ENCODE measurements around the gene PRPH2. TPM values are rescaled to one million over a fixed set of nuclear protein-coding genes. Genes with fewer than 3 reads are reported as not detected.

The PRPH2 gene
- total RNA-seq, 4 donors from 2014 or later: 0.67 to 9.9 (median 1.3) TPM; not detected in 1

DNA sequence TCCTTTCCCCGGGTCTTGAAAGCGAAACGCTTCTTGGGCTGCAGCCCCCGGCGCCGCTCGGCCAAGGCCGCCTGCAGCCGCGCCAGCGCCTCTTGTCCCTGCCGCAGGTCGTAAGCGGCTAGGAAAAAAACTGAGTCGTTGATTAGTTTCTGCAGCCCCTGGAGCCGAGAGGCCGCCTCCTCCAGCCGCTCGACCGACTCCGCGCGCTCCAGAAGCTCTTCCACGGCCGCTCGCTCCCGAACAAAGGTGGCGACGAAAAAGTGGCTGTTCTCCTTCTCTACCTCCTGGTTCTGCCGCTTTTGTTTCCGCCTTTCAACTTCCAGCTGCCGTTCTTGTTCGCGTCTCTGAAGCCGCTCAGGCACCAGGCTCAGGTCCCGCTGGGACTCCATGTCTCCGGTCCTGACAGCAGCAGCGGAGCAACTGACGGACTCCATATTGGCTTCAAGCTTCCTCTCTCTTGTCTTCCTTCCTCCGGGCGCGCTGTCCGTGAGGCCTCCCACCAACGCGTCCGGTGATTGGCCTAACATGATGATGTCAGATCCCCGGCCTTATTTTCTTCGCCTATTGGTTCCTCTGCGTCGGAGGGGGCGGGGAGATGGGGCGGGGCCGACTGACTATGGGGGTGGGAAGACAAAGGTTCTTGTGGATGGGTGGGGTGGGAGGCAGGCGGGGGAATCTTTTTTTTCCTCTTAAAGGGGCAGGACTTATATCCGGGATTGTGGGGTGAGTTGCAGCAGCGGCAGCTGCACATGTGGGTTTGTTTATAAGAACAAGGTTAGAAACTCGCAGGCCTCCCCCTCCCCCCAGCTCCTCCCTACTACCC lies 23.5 kb upstream of the PRPH2 start, which contains the start of gene TBCC:
TBCC (minus strand) TSS at position 464 of the 823 bp plus-strand sequence; CDS start at position 434, 30 bp downstream.
- Histone ChIP-seq H3K36me3 (no peaks in the 10 kb centered on the region), H3K9me3 (no peaks in the 10 kb centered on the region), H3K4me3 (peak within 1 kb of the TSS; percentile 75 to 97 (median 82)), H3K27me3 (no peaks in the 10 kb centered on the region), H3K27ac (peak within 1 kb of the TSS; percentile 90 to 99 (median 95)), H3K4me1 (peaks cover 3 to 26% (median 12%) of the 10 kb centered on the region in 4 donors)
- TF ChIP-seq POLR2A (IDR thresholded peaks at IDR 0.05): peak; percentile 96 to 98
- TF ChIP-seq, protein P1, sequence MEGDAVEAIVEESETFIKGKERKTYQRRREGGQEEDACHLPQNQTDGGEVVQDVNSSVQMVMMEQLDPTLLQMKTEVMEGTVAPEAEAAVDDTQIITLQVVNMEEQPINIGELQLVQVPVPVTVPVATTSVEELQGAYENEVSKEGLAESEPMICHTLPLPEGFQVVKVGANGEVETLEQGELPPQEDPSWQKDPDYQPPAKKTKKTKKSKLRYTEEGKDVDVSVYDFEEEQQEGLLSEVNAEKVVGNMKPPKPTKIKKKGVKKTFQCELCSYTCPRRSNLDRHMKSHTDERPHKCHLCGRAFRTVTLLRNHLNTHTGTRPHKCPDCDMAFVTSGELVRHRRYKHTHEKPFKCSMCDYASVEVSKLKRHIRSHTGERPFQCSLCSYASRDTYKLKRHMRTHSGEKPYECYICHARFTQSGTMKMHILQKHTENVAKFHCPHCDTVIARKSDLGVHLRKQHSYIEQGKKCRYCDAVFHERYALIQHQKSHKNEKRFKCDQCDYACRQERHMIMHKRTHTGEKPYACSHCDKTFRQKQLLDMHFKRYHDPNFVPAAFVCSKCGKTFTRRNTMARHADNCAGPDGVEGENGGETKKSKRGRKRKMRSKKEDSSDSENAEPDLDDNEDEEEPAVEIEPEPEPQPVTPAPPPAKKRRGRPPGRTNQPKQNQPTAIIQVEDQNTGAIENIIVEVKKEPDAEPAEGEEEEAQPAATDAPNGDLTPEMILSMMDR (IDR thresholded peaks at IDR 0.05): no peak
- peak; percentile 97 to 98 (median 97) for DNase-seq

DNA sequence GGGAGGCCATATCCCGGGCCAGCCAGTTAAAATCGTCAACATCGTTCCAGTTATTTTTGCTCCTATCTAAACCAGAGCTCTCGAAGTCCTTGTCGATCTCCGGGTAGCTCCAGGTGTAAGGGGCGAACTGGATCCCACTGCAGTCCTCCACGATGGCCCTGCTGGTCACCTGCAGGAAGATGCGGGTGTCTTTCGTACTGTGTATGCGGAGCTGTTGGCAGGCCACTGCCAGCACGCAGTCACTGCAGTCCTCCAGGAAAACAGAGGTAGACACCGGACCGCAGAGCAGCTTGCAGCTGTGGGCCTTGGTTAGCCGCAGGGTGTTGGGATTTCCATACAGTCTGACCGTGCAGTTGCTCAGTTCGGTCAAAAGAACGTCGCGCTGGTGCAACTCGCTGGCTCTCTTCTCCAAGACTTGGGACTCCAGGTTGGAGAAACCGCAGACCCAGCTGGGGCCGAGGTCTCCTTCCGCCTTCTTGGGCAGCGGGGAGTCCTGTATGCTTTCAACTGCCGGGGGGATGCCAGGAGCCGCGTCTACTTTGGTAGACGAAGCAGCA lies 22.8 kb upstream of the PRPH2 start:
- DNase-seq: peak in 2 of 3 donors; percentile 26 to 58
- Histone ChIP-seq H3K4me3 (peak overlapping the region; percentile 75 to 97 (median 82)), H3K36me3 (no peaks in the 10 kb centered on the region), H3K9me3 (no peaks in the 10 kb centered on the region), H3K27ac (peak overlapping the region; percentile 83 to 99 (median 95)), H3K27me3 (no peaks in the 10 kb centered on the region), H3K4me1 (peaks cover 3 to 26% (median 12%) of the 10 kb centered on the region in 4 donors)
- TF ChIP-seq, protein P1 (IDR thresholded peaks at IDR 0.05): no peak
- TF ChIP-seq POLR2A (IDR thresholded peaks at IDR 0.05): no peak

DNA sequence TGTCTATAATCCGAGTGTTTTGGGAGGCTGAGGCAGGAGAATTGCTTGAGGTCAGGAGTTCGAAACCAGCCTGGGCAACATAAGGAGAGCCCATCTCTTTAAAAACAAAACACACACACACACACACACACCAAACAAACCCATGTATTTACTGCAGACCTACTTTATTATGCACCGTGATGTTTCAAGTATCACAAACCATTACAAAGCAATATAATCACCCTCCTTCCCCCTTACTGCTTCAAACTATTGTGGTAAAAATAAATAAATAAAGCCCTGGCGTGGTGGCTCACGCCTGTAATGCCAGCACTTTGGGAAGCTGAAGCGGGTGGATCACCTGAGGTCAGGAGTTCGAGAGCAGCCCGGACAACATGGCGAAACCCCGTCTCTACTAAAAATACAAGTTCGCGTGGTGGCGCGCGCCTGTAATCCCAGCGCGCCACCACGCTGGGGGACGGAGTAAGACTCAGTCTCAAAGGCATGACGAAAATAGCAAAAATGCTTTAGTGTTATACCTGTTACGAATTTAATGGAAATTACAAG lies 22.0 kb upstream of the PRPH2 start:
- Histone ChIP-seq H3K4me1 (peaks cover 3 to 26% (median 12%) of the 10 kb centered on the region in 4 donors), H3K27me3 (no peaks in the 10 kb centered on the region), H3K36me3 (no peaks in the 10 kb centered on the region), H3K4me3 (peak overlapping the region; percentile 75 to 97 (median 82)), H3K27ac (peak overlapping the region in 1 of 4 donors; percentile 92), H3K9me3 (no peaks in the 10 kb centered on the region)
- TF ChIP-seq POLR2A (IDR thresholded peaks at IDR 0.05): no peak
- TF ChIP-seq, protein P1 (IDR thresholded peaks at IDR 0.05): no peak
- DNase-seq: no peak

DNA sequence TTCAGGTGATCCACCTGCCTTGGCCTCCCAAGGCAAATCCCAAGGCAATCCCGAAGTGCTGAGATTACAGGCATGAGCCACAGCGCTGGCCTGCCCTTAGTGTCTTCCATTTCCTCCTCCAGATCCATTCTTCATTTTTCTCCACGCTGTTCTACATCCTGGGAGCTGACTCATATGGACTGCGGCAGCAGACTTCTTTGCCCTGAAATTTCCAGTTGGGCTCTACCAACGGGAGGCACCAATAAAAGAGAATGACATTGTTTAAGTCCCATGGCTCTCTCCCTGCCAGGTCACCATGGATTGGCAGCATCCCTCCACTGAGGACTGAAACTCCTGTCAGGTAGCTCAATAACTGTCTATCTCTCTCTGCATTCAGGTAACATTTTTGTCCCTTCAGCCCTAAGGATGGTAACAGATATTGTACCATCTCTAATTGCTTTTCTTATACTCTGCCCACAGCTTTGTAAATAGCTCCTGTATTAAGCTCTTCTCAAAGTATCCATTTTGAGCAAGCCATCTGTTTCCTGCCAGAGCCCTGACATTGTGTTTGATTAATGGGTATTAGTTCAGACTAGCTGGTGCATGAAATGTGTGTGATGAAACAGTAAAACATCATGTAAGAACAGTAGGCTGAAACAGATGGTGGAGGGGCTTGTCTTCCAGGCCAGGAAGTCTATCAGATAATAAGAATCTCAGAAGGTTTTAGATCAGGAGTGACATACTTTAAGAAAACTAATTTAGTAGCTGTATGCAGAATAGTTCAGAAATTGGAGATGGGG lies 19.9 kb upstream of the PRPH2 start:
- peaks cover 3 to 12% (median 8%) of the 10 kb centered on the region in 4 donors for H3K4me1 ChIP-seq
- H3K9me3 ChIP-seq: no peaks in the 10 kb centered on the region
- TF ChIP-seq, protein P1 (IDR thresholded peaks at IDR 0.05): no peak
- TF ChIP-seq POLR2A (IDR thresholded peaks at IDR 0.05): no peak
- H3K4me3 ChIP-seq: no peak overlapping the region
- H3K27me3 ChIP-seq: no peaks in the 10 kb centered on the region
- no peaks in the 10 kb centered on the region for H3K36me3 ChIP-seq
- no peak for DNase-seq
- no peak overlapping the region for H3K27ac ChIP-seq

DNA sequence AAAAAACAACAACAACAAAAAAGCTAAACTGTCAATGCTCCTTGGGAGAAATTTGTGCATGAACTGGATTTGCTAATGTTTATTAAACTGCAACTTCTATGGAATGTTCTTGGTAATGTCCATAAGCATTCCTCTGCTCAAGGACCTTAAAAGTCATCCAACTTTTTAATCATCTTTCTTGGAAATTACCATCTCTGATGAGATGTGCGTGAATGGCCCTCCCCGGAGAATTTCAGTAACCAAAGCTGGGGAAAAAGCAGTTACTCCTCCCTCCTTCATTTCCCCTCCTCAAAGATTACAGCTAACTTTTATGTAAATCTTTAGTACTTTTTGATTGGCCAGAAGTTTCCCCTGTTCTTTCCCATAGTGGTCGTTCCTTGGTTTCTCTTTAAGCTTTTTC lies 18.3 kb upstream of the PRPH2 start:
- H3K9me3 ChIP-seq: no peaks in the 10 kb centered on the region
- H3K27ac ChIP-seq: no peak overlapping the region
- no peak for TF ChIP-seq POLR2A (IDR thresholded peaks at IDR 0.05)
- TF ChIP-seq, protein P1 (IDR thresholded peaks at IDR 0.05): no peak
- no peaks in the 10 kb centered on the region for H3K36me3 ChIP-seq
- H3K4me1 ChIP-seq: peaks cover 3 to 12% (median 8%) of the 10 kb centered on the region in 4 donors
- DNase-seq: no peak
- no peak overlapping the region for H3K4me3 ChIP-seq
- H3K27me3 ChIP-seq: no peaks in the 10 kb centered on the region

All from Peyer's patch (tissue), 4 donors.